GM12873 (cell line): ENCODE measurements around the gene PGF.

ENCODE experiments used
- TF ChIP-seq, protein P1 (sequence below): IDR thresholded peaks from 2 replicates; pipeline ENCODE4 v1.5.1; 2012; ENCODE audit warnings: low read depth, mild to moderate bottlenecking, moderate library complexity, low read length, control low read depth; ENCODE audit not compliant: insufficient read depth; ENCODE audit errors: missing control alignments

The PGF gene

GRCh38 chr14:74922752-74923401, 32.5 kb downstream of the PGF start, which contains the start of gene RPS6KL1:
TSS of gene RPS6KL1 (minus strand) at chr14:74923260. CDS start at chr14:74921541, 1,719 bp downstream.
- TF ChIP-seq, protein P1, sequence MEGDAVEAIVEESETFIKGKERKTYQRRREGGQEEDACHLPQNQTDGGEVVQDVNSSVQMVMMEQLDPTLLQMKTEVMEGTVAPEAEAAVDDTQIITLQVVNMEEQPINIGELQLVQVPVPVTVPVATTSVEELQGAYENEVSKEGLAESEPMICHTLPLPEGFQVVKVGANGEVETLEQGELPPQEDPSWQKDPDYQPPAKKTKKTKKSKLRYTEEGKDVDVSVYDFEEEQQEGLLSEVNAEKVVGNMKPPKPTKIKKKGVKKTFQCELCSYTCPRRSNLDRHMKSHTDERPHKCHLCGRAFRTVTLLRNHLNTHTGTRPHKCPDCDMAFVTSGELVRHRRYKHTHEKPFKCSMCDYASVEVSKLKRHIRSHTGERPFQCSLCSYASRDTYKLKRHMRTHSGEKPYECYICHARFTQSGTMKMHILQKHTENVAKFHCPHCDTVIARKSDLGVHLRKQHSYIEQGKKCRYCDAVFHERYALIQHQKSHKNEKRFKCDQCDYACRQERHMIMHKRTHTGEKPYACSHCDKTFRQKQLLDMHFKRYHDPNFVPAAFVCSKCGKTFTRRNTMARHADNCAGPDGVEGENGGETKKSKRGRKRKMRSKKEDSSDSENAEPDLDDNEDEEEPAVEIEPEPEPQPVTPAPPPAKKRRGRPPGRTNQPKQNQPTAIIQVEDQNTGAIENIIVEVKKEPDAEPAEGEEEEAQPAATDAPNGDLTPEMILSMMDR: no peak

GRCh38 chr14:74921987-74922751, 33.2 kb downstream of the PGF start:
- TF ChIP-seq, protein P1: no peak

DNA sequence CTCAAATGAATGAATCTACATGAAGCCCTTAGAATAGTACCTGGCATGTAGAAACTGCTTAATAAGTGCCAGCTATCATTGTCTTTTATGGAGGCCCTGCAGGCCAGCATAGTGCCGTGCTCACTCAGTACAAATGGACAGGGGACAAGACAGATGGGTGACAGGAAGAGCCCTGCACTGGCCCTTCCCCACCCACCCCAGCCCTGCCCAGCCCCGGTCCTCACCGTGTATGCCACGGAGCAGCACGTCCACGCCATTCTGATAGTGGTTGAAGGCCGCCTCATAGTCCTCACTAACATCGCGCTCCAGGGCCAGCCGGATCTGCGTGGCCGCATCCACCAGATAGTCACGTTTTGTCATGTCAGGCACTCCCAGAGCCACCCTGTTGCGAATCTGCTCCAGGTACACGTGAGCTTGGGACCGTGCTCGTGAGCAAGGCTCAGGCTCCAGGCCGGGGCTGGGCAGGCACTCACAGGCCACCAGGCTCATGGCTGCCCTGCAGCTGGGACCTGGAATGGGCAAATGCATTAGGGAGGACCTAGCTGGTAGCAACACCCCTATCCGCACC, 34.3 kb downstream of the PGF start:
- TF ChIP-seq, protein P1: no peak

GRCh38 chr14:74920281-74920680, 35.1 kb downstream of the PGF start:
- TF ChIP-seq, protein P1: no peak

DNA sequence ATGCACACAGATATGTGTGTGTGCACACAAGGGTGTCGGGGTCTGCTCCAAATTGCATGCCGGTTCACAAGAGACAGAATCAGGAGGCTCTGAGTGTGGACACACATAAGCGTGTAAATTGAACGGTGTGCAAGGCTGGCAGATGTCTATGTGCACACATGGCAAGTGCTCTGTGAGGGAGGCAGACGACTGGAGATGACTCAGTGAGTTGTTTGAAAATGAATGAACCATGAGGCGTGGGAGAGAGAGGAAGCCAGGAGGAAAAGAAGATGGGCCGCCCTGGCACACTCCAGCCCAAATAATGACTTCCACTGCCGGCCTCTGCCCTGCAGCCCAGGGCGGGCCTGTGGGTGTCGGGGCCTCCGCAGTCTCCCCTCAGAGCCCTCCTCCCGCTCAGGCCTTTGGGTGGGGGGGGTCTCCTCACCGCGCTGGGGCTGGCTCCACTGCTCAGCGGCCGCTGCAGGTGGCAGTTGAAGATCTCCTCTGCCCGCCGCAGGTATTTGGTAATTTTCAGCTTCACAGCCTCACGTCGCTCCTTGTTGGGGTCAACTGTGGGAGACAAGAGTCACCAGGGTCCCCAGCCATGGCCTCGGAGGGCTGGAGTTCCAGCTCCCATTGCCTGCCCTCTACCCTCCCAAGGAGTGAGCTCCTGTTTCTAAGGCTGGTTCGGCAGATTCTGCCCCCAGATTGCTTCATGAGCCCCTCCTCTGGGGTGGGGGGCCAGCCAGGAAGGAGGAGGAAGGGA, 35.8 kb downstream of the PGF start:
- TF ChIP-seq, protein P1: no peak

- TF ChIP-seq, protein P1: no peak
These were observed 37.0 kb downstream of the PGF start for GRCh38 chr14:74918380-74918779.

DNA sequence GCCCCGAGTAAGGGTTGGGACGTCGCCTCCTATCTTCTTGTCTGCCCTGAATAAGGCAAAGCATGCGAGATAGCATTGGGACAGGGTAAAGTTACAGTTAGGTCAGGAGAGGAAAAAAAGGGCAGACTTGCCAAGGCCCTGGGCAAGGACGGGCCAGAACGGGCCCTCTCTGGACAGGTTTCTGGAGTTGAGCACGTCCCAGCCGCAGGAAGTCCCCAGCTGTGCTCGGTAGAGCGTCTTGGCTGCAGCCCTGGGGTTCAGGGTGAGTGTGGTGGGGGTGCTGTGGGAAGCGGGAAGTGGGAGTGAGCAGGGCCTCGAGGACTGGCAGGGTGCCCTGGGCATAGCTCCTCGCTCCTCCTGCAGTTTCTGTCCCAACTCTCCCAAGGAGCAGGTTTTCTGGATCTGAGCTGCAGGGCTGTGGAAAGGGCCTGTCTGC, 37.7 kb downstream of the PGF start:
- TF ChIP-seq, protein P1: no peak
